HepG2 (cell line): ENCODE measurements around the gene NSF. TPM values are rescaled to one million over a fixed set of nuclear protein-coding genes. Genes with fewer than 3 reads are reported as not detected.
A peak's percentile ranks its signal among the peaks of the same experiment; 100 is the strongest.

Experiments used
- KLF15 ChIP-seq: sonication (generic); formaldehyde crosslinking; IDR thresholded peaks from 2 replicates; pipeline ENCODE4 v1.8.1; 2023; ENCODE audit warnings: borderline replicate concordance, mild to moderate bottlenecking, inconsistent platforms, missing genetic modification reagents, mixed read lengths
- KLF6 ChIP-seq: IDR thresholded peaks from 2 replicates; pipeline ENCODE4 v1.8.0; 2016; ENCODE audit warnings: missing biosample characterization, missing genetic modification reagents
- MYPOP ChIP-seq: sonication (generic); formaldehyde crosslinking; IDR thresholded peaks from 2 replicates; pipeline ENCODE4 v1.8.1; 2023; ENCODE audit warnings: mild to moderate bottlenecking, moderate library complexity, missing genetic modification reagents
- ZBTB3 ChIP-seq: sonication (generic); formaldehyde crosslinking; IDR thresholded peaks from 2 replicates; pipeline ENCODE4 v1.4.0; 2020; ENCODE audit warnings: low read depth, mild to moderate bottlenecking, moderate library complexity, missing genetic modification reagents, borderline replicate concordance
- ZNF232 ChIP-seq: sonication (generic); formaldehyde crosslinking; IDR thresholded peaks from 2 replicates; pipeline ENCODE4 v1.4.0; 2020; ENCODE audit warnings: missing genetic modification reagents, borderline replicate concordance
- ZNF274 ChIP-seq: sonication (generic); formaldehyde crosslinking; IDR thresholded peaks from 2 replicates; pipeline ENCODE4 v1.5.1; 2020; ENCODE audit warnings: mild to moderate bottlenecking, missing genetic modification reagents
- ZNF362 ChIP-seq: sonication (generic); formaldehyde crosslinking; IDR thresholded peaks from 2 replicates; pipeline ENCODE4 v1.4.0; 2020; ENCODE audit warnings: missing genetic modification reagents, mild to moderate bottlenecking, borderline replicate concordance
- ZNF558 ChIP-seq: sonication (generic); formaldehyde crosslinking; IDR thresholded peaks from 2 replicates; pipeline ENCODE4 v1.9.0; 2022; ENCODE audit warnings: mild to moderate bottlenecking, missing genetic modification reagents, borderline replicate concordance
- ZNF788 ChIP-seq: sonication (generic); formaldehyde crosslinking; IDR thresholded peaks from 2 replicates; pipeline ENCODE4 v1.5.0; 2020; ENCODE audit warnings: mild to moderate bottlenecking, missing genetic modification reagents, borderline replicate concordance
- polyA plus RNA-seq, 8 experiments: library from polyadenylated mRNA; depleted of rRNA in 3 of 8; stranded (reverse) in 7 of 8; unstranded in 1 of 8; fragments of >200 nt; fragmentation: Illumina TruSeq in 4 of 8; extraction: Trizol in 4 of 8; gene quantifications; 2 replicates each; pipeline versions ENCODE4 v1.2.1 to v1.2.3, GENCODE V29; 2011 to 2016; ENCODE audit warnings: low read depth in 4 of 8, missing spikeins in 1 of 8, mixed read lengths in 1 of 8; ENCODE audit not compliant: insufficient read depth in 1 of 8
- total RNA-seq, 5 experiments: library from RNA; depleted of rRNA; stranded (reverse); fragments of >200 nt; fragmentation: Illumina TruSeq; extraction: Trizol; gene quantifications; 2 replicates each; pipeline ENCODE4 v1.2.3, GENCODE V29; 2016; ENCODE audit warnings: low read depth in 1 of 5
- TF ChIP-seq, protein P1 (sequence below): sonication (generic); formaldehyde crosslinking; IDR thresholded peaks from 2 replicates; pipeline ENCODE4 v1.5.1; 2020; ENCODE audit warnings: mild to moderate bottlenecking, missing genetic modification reagents, borderline replicate concordance
- TF ChIP-seq, protein P2 (sequence below): sonication (generic); formaldehyde crosslinking; IDR thresholded peaks from 2 replicates; pipeline ENCODE4 v1.8.1; 2023; ENCODE audit warnings: missing genetic modification reagents, inconsistent platforms, borderline replicate concordance
- TF ChIP-seq, protein P3 (sequence below): sonication (generic); formaldehyde crosslinking; IDR thresholded peaks from 2 replicates; pipeline ENCODE4 v1.4.0; 2020; ENCODE audit warnings: missing genetic modification reagents

Gene NSF
- total and polyA plus RNA-seq, 2 of the 13 experiments (the other 11 are each of a cell fraction or from before 2014, with no cell fraction given), result 21.9 to 37.8 TPM

DNA sequence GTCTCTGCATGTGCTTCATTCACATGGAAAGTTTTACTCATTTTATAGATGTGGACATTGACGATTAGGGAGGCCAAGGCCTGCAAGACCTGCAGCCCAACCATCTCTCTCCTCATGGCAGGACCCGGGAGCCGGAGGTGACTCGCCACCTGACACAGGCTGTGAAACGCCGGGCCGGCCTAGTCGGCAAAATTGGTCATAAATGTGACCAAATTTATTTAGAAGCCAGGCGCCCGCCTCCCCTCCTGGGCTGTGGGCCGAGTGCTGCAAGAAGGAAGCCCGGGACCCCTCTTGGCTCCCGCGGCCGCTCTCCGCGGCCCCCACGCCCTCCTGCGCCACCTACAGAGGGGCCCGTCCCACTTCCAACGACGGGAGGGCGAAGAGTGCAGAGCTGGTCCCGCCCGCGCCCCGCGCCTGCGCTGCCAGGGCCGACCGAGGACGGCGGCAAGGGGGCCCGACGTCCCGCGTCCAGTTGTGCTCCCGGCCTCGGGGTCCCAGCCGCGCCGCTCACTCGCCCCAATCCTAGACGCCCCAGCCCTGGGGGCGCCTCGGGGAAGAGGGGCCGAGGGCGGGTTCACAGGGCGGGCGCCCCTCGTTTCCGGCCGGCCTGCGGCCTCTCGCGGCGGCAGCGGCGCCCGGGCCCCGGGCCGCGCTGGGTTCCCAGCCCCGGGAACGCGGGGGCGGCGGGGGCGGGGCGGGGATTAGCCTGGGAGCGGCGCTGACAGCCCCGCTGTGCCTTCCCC, 180.5 kb downstream of the NSF start (continued):
- TF ChIP-seq MYPOP (CRISPR knock-in tag) (peak; percentile 20), KLF6 (CRISPR knock-in tag) (0 out of 2 replicates have a peak, but pooled peaks have one; percentile 22), KLF15 (CRISPR knock-in tag) (peak; percentile 61; the same call in 1 of the 2 replicates), ZNF274 (peak; percentile 48; the same call in 1 of the 2 replicates), ZBTB3 (CRISPR knock-in tag) (0 out of 2 replicates have a peak, but pooled peaks have one; percentile 67), ZNF788 (CRISPR knock-in tag) (no peak), ZNF232 (CRISPR knock-in tag) (peak; percentile 78; the same call in 1 of the 2 replicates), ZNF558 (CRISPR knock-in tag) (peak; percentile 72; the same call in 1 of the 2 replicates), ZNF362 (CRISPR knock-in tag) (no peak)
- TF ChIP-seq, protein P1, sequence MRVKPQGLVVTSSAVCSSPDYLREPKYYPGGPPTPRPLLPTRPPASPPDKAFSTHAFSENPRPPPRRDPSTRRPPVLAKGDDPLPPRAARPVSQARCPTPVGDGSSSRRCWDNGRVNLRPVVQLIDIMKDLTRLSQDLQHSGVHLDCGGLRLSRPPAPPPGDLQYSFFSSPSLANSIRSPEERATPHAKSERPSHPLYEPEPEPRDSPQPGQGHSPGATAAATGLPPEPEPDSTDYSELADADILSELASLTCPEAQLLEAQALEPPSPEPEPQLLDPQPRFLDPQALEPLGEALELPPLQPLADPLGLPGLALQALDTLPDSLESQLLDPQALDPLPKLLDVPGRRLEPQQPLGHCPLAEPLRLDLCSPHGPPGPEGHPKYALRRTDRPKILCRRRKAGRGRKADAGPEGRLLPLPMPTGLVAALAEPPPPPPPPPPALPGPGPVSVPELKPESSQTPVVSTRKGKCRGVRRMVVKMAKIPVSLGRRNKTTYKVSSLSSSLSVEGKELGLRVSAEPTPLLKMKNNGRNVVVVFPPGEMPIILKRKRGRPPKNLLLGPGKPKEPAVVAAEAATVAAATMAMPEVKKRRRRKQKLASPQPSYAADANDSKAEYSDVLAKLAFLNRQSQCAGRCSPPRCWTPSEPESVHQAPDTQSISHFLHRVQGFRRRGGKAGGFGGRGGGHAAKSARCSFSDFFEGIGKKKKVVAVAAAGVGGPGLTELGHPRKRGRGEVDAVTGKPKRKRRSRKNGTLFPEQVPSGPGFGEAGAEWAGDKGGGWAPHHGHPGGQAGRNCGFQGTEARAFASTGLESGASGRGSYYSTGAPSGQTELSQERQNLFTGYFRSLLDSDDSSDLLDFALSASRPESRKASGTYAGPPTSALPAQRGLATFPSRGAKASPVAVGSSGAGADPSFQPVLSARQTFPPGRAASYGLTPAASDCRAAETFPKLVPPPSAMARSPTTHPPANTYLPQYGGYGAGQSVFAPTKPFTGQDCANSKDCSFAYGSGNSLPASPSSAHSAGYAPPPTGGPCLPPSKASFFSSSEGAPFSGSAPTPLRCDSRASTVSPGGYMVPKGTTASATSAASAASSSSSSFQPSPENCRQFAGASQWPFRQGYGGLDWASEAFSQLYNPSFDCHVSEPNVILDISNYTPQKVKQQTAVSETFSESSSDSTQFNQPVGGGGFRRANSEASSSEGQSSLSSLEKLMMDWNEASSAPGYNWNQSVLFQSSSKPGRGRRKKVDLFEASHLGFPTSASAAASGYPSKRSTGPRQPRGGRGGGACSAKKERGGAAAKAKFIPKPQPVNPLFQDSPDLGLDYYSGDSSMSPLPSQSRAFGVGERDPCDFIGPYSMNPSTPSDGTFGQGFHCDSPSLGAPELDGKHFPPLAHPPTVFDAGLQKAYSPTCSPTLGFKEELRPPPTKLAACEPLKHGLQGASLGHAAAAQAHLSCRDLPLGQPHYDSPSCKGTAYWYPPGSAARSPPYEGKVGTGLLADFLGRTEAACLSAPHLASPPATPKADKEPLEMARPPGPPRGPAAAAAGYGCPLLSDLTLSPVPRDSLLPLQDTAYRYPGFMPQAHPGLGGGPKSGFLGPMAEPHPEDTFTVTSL (CRISPR knock-in tag), result 0 out of 2 replicates have a peak, but pooled peaks have one; percentile 26
- TF ChIP-seq, protein P2, sequence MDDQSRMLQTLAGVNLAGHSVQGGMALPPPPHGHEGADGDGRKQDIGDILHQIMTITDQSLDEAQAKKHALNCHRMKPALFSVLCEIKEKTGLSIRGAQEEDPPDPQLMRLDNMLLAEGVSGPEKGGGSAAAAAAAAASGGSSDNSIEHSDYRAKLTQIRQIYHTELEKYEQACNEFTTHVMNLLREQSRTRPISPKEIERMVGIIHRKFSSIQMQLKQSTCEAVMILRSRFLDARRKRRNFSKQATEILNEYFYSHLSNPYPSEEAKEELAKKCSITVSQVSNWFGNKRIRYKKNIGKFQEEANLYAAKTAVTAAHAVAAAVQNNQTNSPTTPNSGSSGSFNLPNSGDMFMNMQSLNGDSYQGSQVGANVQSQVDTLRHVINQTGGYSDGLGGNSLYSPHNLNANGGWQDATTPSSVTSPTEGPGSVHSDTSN (CRISPR knock-in tag), result 0 out of 2 replicates have a peak, but pooled peaks have one; percentile 58
- TF ChIP-seq, protein P3, sequence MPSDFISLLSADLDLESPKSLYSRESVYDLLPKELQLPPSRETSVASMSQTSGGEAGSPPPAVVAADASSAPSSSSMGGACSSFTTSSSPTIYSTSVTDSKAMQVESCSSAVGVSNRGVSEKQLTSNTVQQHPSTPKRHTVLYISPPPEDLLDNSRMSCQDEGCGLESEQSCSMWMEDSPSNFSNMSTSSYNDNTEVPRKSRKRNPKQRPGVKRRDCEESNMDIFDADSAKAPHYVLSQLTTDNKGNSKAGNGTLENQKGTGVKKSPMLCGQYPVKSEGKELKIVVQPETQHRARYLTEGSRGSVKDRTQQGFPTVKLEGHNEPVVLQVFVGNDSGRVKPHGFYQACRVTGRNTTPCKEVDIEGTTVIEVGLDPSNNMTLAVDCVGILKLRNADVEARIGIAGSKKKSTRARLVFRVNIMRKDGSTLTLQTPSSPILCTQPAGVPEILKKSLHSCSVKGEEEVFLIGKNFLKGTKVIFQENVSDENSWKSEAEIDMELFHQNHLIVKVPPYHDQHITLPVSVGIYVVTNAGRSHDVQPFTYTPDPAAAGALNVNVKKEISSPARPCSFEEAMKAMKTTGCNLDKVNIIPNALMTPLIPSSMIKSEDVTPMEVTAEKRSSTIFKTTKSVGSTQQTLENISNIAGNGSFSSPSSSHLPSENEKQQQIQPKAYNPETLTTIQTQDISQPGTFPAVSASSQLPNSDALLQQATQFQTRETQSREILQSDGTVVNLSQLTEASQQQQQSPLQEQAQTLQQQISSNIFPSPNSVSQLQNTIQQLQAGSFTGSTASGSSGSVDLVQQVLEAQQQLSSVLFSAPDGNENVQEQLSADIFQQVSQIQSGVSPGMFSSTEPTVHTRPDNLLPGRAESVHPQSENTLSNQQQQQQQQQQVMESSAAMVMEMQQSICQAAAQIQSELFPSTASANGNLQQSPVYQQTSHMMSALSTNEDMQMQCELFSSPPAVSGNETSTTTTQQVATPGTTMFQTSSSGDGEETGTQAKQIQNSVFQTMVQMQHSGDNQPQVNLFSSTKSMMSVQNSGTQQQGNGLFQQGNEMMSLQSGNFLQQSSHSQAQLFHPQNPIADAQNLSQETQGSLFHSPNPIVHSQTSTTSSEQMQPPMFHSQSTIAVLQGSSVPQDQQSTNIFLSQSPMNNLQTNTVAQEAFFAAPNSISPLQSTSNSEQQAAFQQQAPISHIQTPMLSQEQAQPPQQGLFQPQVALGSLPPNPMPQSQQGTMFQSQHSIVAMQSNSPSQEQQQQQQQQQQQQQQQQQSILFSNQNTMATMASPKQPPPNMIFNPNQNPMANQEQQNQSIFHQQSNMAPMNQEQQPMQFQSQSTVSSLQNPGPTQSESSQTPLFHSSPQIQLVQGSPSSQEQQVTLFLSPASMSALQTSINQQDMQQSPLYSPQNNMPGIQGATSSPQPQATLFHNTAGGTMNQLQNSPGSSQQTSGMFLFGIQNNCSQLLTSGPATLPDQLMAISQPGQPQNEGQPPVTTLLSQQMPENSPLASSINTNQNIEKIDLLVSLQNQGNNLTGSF, result peak; percentile 56; the same call in 1 of the 2 replicates
